Upper lobe of right lung (tissue), 1 donor: ENCODE results near the gene PHKA1. TPM values are rescaled to one million over a fixed set of nuclear protein-coding genes. Genes with fewer than 3 reads are reported as not detected.

Experiments used
- ATAC-seq: fragments of 200-7000 bp; cut with Tn5 transposase; one replicate; pipeline ENCODE4 v1.9.1; 2020; ENCODE audit warnings: mild to moderate bottlenecking, moderate library complexity
- DNase-seq: peaks from one replicate; pipeline ENCODE4 v3.0.0-alpha.2; 2020
- H3K27ac ChIP-seq: fragments of 200-600 bp; one replicate; pipeline ENCODE4 v1.8.0; 2022
- H3K27me3 ChIP-seq: fragments of 200-600 bp; one replicate; pipeline ENCODE4 v1.8.0; 2022; ENCODE audit warnings: mild to moderate bottlenecking
- H3K36me3 ChIP-seq: fragments of 200-600 bp; one replicate; pipeline ENCODE4 v1.8.0; 2022
- H3K4me1 ChIP-seq: fragments of 200-600 bp; one replicate; pipeline ENCODE4 v1.8.0; 2022
- H3K4me3 ChIP-seq: fragments of 200-600 bp; one replicate; pipeline ENCODE4 v1.8.0; 2022; ENCODE audit warnings: mild to moderate bottlenecking
- H3K9me3 ChIP-seq: fragments of 200-600 bp; one replicate; pipeline ENCODE4 v1.8.0; 2022
- intact Hi-C: fragments of 100-400 bp; cut with DNase I; formaldehyde crosslinking; loops from one replicate; pipeline ENCODE4 v1.11.0; 2022
- total RNA-seq: library from RNA; stranded (reverse); fragmentation: NEBNext Ultra II Directional; extraction: Animal tissue kit (Norgen Biotek cat#: 25700); gene quantifications from one replicate; pipeline ENCODE4 v1.2.1, GENCODE V29; 2021
- TF ChIP-seq, protein P1 (sequence below): fragments of 200-600 bp; IDR thresholded peaks from one replicate; pipeline ENCODE4 v1.8.0; 2022; ENCODE audit warnings: antibody characterized with exemption
- donor health status: DM: no; HTN: yes; CAD: no; lungs with severe emphysema.

The PHKA1 gene
- total RNA-seq, 1 donor from 2014 or later = 4.2 TPM

DNA sequence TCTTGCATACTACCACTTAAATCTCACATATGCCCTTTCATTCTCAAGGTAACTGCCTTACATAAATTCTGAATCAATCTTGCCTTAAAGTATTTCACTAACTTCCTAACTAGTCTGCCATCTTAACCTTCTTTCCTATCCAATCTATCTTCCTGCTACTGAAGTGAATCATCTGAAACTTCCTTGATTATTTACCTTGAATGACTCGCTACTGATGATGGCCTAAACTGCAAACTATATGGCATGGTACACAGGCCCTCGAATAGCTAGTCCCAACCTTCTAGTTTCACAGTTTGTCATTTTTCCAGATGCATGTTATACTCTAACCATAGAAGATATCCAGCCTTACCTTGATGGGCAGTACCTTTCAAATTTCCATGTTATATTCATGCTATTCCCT, 19.9 kb downstream of the PHKA1 start:
- H3K9me3 ChIP-seq = no peaks in the 10 kb centered on the region
- no peak for ATAC-seq
- H3K36me3 ChIP-seq = no peaks in the 10 kb centered on the region
- intact Hi-C loops = no loop called here
- H3K27me3 ChIP-seq = no peaks in the 10 kb centered on the region
- TF ChIP-seq, protein P1, sequence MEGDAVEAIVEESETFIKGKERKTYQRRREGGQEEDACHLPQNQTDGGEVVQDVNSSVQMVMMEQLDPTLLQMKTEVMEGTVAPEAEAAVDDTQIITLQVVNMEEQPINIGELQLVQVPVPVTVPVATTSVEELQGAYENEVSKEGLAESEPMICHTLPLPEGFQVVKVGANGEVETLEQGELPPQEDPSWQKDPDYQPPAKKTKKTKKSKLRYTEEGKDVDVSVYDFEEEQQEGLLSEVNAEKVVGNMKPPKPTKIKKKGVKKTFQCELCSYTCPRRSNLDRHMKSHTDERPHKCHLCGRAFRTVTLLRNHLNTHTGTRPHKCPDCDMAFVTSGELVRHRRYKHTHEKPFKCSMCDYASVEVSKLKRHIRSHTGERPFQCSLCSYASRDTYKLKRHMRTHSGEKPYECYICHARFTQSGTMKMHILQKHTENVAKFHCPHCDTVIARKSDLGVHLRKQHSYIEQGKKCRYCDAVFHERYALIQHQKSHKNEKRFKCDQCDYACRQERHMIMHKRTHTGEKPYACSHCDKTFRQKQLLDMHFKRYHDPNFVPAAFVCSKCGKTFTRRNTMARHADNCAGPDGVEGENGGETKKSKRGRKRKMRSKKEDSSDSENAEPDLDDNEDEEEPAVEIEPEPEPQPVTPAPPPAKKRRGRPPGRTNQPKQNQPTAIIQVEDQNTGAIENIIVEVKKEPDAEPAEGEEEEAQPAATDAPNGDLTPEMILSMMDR = no peak
- H3K4me1 ChIP-seq = no peaks in the 10 kb centered on the region
- no peak overlapping the region for H3K27ac ChIP-seq
- no peak overlapping the region for H3K4me3 ChIP-seq
- DNase-seq = no peak

DNA sequence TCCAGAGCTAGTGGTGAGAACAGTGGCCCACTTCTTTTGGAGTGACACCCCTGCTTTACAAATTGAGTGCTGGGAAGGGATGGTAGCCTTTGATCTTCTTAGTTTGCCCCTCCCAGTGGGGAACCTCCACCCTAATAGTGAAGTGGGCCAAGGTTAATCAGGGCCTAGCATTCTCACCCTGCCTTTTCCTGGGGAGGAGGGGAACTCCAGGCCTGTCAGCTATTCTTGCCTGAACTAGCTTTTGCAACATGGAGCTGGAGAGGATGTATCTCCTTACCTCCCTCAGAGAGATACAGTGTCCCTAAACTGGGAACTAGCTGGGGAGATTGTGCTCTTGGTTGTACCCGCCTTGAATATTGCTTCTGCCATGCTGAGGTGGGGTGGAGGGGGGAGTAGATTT, 20.6 kb downstream of the PHKA1 start:
- Histone ChIP-seq H3K27ac (no peak overlapping the region), H3K9me3 (no peaks in the 10 kb centered on the region), H3K27me3 (no peaks in the 10 kb centered on the region), H3K4me3 (no peak overlapping the region), H3K4me1 (no peaks in the 10 kb centered on the region), H3K36me3 (no peaks in the 10 kb centered on the region)
- intact Hi-C loops = no loop called here
- DNase-seq (no peak), ATAC-seq (no peak)
- TF ChIP-seq, protein P1 = no peak

DNA sequence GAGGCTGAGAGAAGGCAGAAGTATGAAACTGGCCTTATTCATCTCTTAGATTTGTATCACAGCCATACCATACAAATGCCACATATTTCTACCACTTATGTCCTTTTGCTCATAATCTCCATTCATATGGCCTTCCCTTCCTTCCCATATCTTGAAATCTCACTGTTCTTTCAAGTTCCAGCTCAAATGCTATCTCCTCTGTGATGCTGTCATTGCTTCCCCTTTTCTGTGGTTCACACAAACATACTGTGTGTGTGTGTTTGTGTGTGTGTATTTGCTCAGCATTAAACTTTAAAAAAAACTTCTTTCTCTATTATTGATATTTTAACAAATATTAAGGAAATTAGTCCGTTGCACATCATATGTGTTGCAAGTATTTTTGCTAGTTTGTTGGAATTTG, 26.7 kb downstream of the PHKA1 start:
- no peaks in the 10 kb centered on the region for H3K36me3 ChIP-seq
- TF ChIP-seq, protein P1 = no peak
- ATAC-seq (no peak), DNase-seq (no peak)
- H3K4me1 ChIP-seq = no peaks in the 10 kb centered on the region
- no peak overlapping the region for H3K27ac ChIP-seq
- H3K4me3 ChIP-seq = no peak overlapping the region
- intact Hi-C loops = no loop called here
- no peaks in the 10 kb centered on the region for H3K27me3 ChIP-seq
- H3K9me3 ChIP-seq = no peaks in the 10 kb centered on the region

DNA sequence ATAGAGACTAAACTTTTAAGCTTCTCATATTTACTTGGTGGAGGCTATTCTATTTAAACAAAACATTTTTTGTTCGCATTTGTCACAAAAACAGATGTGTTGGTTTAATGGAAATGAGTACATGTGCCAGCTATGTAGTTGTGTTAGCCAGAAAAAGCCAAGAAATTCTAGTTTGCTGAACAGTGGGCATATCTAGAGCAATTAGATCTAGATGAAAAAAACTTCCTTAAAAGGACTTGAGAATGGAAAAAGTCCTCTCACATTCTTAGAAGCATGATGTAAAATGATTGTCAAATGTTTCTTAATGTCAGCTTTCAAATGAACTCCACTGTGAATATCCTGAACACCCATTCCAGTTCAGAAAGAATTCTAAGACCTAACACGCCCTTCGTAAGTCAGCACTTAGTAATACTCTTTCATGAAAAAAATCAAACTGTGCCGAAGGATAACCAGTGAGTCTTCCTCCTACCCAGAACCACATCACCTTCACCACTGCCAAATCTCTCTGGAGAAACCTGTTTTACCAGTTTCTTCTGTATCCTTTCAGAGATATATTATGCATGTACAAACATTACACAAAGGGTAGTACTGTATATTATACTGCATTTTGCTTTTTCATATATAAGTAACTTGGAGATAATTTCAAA, 28.2 kb downstream of the PHKA1 start:
- Histone ChIP-seq H3K9me3 (no peaks in the 10 kb centered on the region), H3K27me3 (no peaks in the 10 kb centered on the region), H3K4me1 (no peaks in the 10 kb centered on the region), H3K27ac (no peak overlapping the region), H3K36me3 (no peaks in the 10 kb centered on the region), H3K4me3 (no peak overlapping the region)
- intact Hi-C loops = no loop called here
- TF ChIP-seq, protein P1 = no peak
- no peak for ATAC-seq
- no peak for DNase-seq

DNA sequence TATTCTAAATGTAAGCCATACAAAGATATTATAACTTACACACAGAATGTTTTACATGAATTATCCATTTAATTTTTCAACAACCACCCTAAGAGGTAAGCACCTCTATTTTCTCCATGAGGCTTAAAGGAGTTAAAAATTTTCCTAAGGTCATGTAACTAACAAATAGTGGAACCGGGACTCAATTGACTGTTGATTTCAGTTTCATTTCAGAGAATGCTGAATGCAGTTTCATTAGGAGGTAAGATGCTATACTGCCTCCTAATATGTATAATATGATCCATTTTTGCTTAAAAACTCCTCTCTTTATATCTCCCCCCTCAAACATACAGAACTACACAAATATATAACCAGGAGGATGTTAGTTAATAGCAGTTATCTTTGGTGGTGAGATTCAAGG, 29.1 kb downstream of the PHKA1 start:
- TF ChIP-seq, protein P1 = no peak
- Histone ChIP-seq H3K4me3 (no peak overlapping the region), H3K27ac (no peak overlapping the region), H3K4me1 (no peaks in the 10 kb centered on the region), H3K9me3 (no peaks in the 10 kb centered on the region), H3K27me3 (no peaks in the 10 kb centered on the region), H3K36me3 (no peaks in the 10 kb centered on the region)
- intact Hi-C loops = no loop called here
- DNase-seq (no peak), ATAC-seq (no peak)

DNA sequence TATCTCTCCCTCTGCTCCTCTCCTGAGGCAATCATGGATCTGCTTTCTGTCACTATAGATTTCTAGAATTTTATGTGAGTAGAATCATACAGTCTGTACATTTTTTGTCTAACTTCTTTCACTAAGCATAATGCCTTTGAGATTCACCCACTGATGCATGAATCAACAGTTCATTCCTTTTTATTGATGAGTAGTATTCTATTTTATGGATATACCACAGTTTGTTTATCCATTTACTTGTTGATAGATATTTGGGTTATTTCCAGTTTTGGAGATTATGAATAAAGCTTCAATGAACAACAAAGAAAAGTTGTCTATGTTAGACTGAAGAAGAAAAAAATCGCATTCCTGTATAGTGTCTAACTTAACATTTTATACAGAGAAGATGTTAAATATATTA, 30.5 kb downstream of the PHKA1 start:
- Histone ChIP-seq H3K36me3 (no peaks in the 10 kb centered on the region), H3K4me3 (no peak overlapping the region), H3K27me3 (no peaks in the 10 kb centered on the region), H3K27ac (no peak overlapping the region), H3K9me3 (no peaks in the 10 kb centered on the region), H3K4me1 (no peaks in the 10 kb centered on the region)
- intact Hi-C loops = no loop called here
- no peak for DNase-seq
- no peak for ATAC-seq
- TF ChIP-seq, protein P1 = no peak
